Smooth muscle cell (in vitro differentiated cells): ENCODE results near the gene SH2D7. TPM values are rescaled to one million over a fixed set of nuclear protein-coding genes. Genes with fewer than 3 reads are reported as not detected.

Experiments
- DNase-seq: peaks from one replicate; lab custom pipeline; 2025; ENCODE audit not compliant: unreplicated experiment; lab: John Stamatoyannopoulos, UW
- H2AFZ ChIP-seq: fragments of 200-600 bp; sonication (generic); 2 replicates; pipeline ENCODE4 v1.6.0; 2016; ENCODE audit warnings: antibody characterized with exemption, low read depth, mild to moderate bottlenecking
- H3F3A ChIP-seq: fragments of 200-600 bp; sonication (generic); 2 replicates; pipeline ENCODE4 v1.6.0; 2017; ENCODE audit warnings: antibody characterized with exemption, low read depth
- H3K27ac ChIP-seq: fragments of 200-600 bp; sonication (generic); 2 replicates; pipeline ENCODE4 v1.5.1; 2016; ENCODE audit warnings: low read depth, mild to moderate bottlenecking
- H3K27me3 ChIP-seq: fragments of 200-600 bp; sonication (generic); 2 replicates; pipeline ENCODE4 v1.6.1; 2016; ENCODE audit warnings: low read depth, mild to moderate bottlenecking
- H3K36me3 ChIP-seq: fragments of 200-600 bp; sonication (generic); 2 replicates; pipeline ENCODE4 v1.5.1; 2016; ENCODE audit warnings: low read depth
- H3K4me1 ChIP-seq: fragments of 200-600 bp; sonication (generic); 2 replicates; pipeline ENCODE4 v1.5.1; 2016; ENCODE audit warnings: low read depth
- H3K4me2 ChIP-seq: fragments of 200-600 bp; sonication (generic); 2 replicates; pipeline ENCODE4 v1.6.0; 2016; ENCODE audit warnings: mild to moderate bottlenecking
- H3K4me3 ChIP-seq: fragments of 200-600 bp; sonication (generic); 2 replicates; pipeline ENCODE4 v1.5.1; 2016; ENCODE audit warnings: mild to moderate bottlenecking
- H3K79me2 ChIP-seq: fragments of 200-600 bp; sonication (generic); 2 replicates; pipeline ENCODE4 v1.6.0; 2016; ENCODE audit warnings: low read depth, mild to moderate bottlenecking
- H3K9ac ChIP-seq: fragments of 200-600 bp; sonication (generic); 2 replicates; pipeline ENCODE4 v1.6.0; 2016; ENCODE audit warnings: low read depth
- H3K9me3 ChIP-seq: fragments of 200-600 bp; sonication (generic); replicated peaks from 2 replicates; pipeline ENCODE4 v1.5.1; 2016; ENCODE audit warnings: low read depth
- H4K20me1 ChIP-seq: fragments of 200-600 bp; sonication (generic); 2 replicates; pipeline ENCODE4 v1.6.0; 2016; ENCODE audit warnings: low read depth
- WGBS: methylation state at CpG from one replicate; pipeline ENCODE4 v1.1.7; 2016; ENCODE audit warnings: low lambda C conversion rate; 5-methylcytosine and 5-hydroxymethylcytosine counted together
- polyA plus RNA-seq: library from polyadenylated mRNA; unstranded; fragments of >200 nt; fragmentation: Nextera tagmentation; extraction: Ambion mirVana; gene quantifications from 2 replicates; pipeline ENCODE4 v1.2.1, GENCODE V29; 2016
- total RNA-seq: library from RNA; depleted of rRNA; stranded (reverse); fragments of >200 nt; gene quantifications from 2 replicates; pipeline ENCODE4 v1.2.3, GENCODE V29; 2014
- TF ChIP-seq, protein P1 (sequence below): fragments of 200-600 bp; sonication (generic); IDR thresholded peaks from 2 replicates; pipeline ENCODE4 v1.5.1; 2017; ENCODE audit warnings: borderline replicate concordance, mild to moderate bottlenecking, antibody characterized with exemption; ENCODE audit not compliant: insufficient read depth, poor library complexity, severe bottlenecking

SH2D7 gene
- total and polyA plus RNA-seq, 2 experiments from 2014 or later = 0.07 TPM; not detected in 1

DNA sequence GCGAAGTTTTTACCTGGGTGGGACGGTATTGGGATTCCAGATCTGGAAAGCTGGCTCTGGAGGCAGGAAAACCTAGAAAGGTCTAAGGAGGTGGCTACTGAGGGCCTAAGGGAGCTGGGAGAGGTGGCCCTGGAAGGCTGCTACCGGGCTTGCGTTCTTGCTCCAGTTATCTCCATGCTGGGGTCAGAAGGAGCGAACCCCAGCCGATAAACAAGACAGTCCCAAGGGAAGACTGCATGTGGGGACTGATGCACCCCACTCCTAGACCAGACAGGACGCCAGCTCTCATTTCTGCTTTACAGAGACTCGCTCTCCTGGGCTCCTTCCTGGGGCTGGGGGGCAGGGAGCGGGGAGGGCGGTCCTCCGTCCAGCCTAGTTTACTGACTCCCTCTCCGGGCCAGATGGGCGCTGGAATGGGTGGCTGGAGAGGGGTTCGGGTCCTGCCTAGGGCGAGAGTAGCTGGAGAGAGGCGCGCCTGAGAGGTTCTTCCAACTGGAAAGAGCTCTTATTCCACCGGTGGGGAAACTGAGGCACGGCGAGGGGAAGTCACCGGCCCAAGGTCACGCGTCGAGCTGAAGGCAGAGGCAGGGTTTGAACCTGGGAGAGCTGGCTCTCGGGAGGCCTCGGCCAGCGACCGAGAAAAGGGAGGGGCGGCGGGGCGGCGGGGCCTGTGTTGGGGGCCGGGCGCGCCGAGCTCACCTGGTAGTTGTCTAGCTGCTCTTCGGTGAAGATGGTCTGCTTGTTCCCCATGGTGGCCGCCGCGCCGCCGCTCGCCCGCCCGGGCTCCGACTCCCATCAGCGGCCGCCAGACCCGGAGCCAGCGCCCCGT, 38.3 kb downstream of the SH2D7 start:
- Histone ChIP-seq H4K20me1 (no peaks in the 10 kb centered on the region), H3K4me2 (peak overlapping the region; percentile 100), H3K9me3 (no peaks in the 10 kb centered on the region), H3K9ac (no peak overlapping the region), H2AFZ (peak overlapping the region; percentile 84), H3K4me3 (peak overlapping the region; percentile 73), H3K27me3 (no peaks in the 10 kb centered on the region), H3K27ac (no peak overlapping the region), H3K79me2 (no peaks in the 10 kb centered on the region), H3F3A (peaks cover 4% of the 10 kb centered on the region), H3K4me1 (peaks cover 10% of the 10 kb centered on the region), H3K36me3 (no peaks in the 10 kb centered on the region)
- 48% methylated on average over 29 of the region's 51 CpGs for WGBS
- TF ChIP-seq, protein P1, sequence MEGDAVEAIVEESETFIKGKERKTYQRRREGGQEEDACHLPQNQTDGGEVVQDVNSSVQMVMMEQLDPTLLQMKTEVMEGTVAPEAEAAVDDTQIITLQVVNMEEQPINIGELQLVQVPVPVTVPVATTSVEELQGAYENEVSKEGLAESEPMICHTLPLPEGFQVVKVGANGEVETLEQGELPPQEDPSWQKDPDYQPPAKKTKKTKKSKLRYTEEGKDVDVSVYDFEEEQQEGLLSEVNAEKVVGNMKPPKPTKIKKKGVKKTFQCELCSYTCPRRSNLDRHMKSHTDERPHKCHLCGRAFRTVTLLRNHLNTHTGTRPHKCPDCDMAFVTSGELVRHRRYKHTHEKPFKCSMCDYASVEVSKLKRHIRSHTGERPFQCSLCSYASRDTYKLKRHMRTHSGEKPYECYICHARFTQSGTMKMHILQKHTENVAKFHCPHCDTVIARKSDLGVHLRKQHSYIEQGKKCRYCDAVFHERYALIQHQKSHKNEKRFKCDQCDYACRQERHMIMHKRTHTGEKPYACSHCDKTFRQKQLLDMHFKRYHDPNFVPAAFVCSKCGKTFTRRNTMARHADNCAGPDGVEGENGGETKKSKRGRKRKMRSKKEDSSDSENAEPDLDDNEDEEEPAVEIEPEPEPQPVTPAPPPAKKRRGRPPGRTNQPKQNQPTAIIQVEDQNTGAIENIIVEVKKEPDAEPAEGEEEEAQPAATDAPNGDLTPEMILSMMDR = no peak
- no peak for DNase-seq

- peak within 1 kb of the TSS; percentile 66 for H3K27ac ChIP-seq
Observed at GRCh38 chr15:78131295-78132061, 39.1 kb downstream of the SH2D7 start, which contains the start of gene CIB2. Gene CIB2 (minus strand): TSS chr15:78131445. CDS start chr15:78131215, 230 bp downstream.

GRCh38 chr15:78133801-78134200, 41.4 kb downstream of the SH2D7 start:
- H4K20me1 ChIP-seq = no peaks in the 10 kb centered on the region
- no peak overlapping the region for H2AFZ ChIP-seq
- no peak overlapping the region for H3K4me2 ChIP-seq
- no peak for DNase-seq
- H3K9ac ChIP-seq = no peak overlapping the region
- no peaks in the 10 kb centered on the region for H3K27me3 ChIP-seq
- H3K4me1 ChIP-seq = peaks cover 10% of the 10 kb centered on the region
- TF ChIP-seq, protein P1 = no peak
- no peaks in the 10 kb centered on the region for H3K79me2 ChIP-seq
- 83% methylated on average over 2 of the region's 2 CpGs for WGBS
- peaks cover 4% of the 10 kb centered on the region for H3F3A ChIP-seq
- H3K36me3 ChIP-seq = no peaks in the 10 kb centered on the region
- H3K4me3 ChIP-seq = no peak overlapping the region
- no peaks in the 10 kb centered on the region for H3K9me3 ChIP-seq
- peak overlapping the region; percentile 38 for H3K27ac ChIP-seq

More at GRCh38 chr15:78131295-78132061, 39.1 kb downstream of the SH2D7 start, which contains the start of gene CIB2:
- Histone ChIP-seq H3K4me3 (peak within 1 kb of the TSS; percentile 73), H3F3A (peaks cover 4% of the 10 kb centered on the region), H3K9me3 (no peaks in the 10 kb centered on the region), H3K4me1 (peaks cover 10% of the 10 kb centered on the region), H3K27me3 (no peaks in the 10 kb centered on the region), H4K20me1 (no peaks in the 10 kb centered on the region), H3K79me2 (no peaks in the 10 kb centered on the region), H3K4me2 (peak within 1 kb of the TSS; percentile 100), H2AFZ (peak within 1 kb of the TSS; percentile 91), H3K36me3 (no peaks in the 10 kb centered on the region), H3K9ac (peak within 1 kb of the TSS; percentile 64)
- TF ChIP-seq, protein P1 = peak; percentile 57
- 1% methylated on average over 72 of the region's 79 CpGs for WGBS
- peak; percentile 42 for DNase-seq
